Type B pancreatic cell (in vitro differentiated cells): ENCODE measurements around the gene SLC7A7. TPM values are rescaled to one million over a fixed set of nuclear protein-coding genes. Genes with fewer than 3 reads are reported as not detected.
A peak's percentile ranks its signal among the peaks of the same experiment; 100 is the strongest.

Experiments used
- DNase-seq: peaks from one replicate; pipeline ENCODE4 v3.0.0; 2021; ENCODE audit warnings: mixed read lengths; ENCODE audit not compliant: unreplicated experiment; ENCODE audit errors: extremely low spot score
- H3K27ac Mint-ChIP-seq: 2 replicates; pipeline ENCODE4 v1.8.0; 2021; ENCODE audit warnings: mild to moderate bottlenecking, mixed read lengths
- H3K27me3 Mint-ChIP-seq: 2 replicates; pipeline ENCODE4 v1.8.0; 2021; ENCODE audit warnings: mixed read lengths
- H3K36me3 Mint-ChIP-seq: 2 replicates; pipeline ENCODE4 v1.8.0; 2021; ENCODE audit warnings: mixed read lengths
- H3K4me1 Mint-ChIP-seq: one replicate; pipeline ENCODE4 v1.8.0; 2021; ENCODE audit warnings: mixed read lengths; ENCODE audit not compliant: unreplicated experiment
- H3K4me3 Mint-ChIP-seq: 2 replicates; pipeline ENCODE4 v1.8.0; 2021; ENCODE audit warnings: mild to moderate bottlenecking, mixed read lengths
- H3K9me3 Mint-ChIP-seq: 2 replicates; pipeline ENCODE4 v1.8.0; 2021; ENCODE audit warnings: mixed read lengths
- CTCF ChIP-seq: fragments of 200-600 bp; sonication (generic); conservative IDR thresholded peaks from 2 replicates; pipeline ENCODE4 v1.5.0; 2021; ENCODE audit warnings: antibody characterized with exemption, mild to moderate bottlenecking
- total RNA-seq: library from RNA; stranded (reverse); gene quantifications from 2 replicates; pipeline ENCODE4 v1.2.1, GENCODE V29; 2021; ENCODE audit warnings: low replicate concordance

SLC7A7 gene
- total RNA-seq, 1 donor from 2014 or later, result 9.7 TPM

GRCh38 chr14:22792158-22792557, 23.1 kb downstream of the SLC7A7 start:
- Mint-ChIP-seq H3K4me3 (no peak overlapping the region), H3K27ac (no peak overlapping the region), H3K9me3 (no peaks in the 10 kb centered on the region), H3K4me1 (peaks cover 5% of the 10 kb centered on the region), H3K36me3 (no peaks in the 10 kb centered on the region), H3K27me3 (peaks cover 6% of the 10 kb centered on the region)
- TF ChIP-seq CTCF, result no peak
- DNase-seq, result no peak

GRCh38 chr14:22791301-22791700, 23.9 kb downstream of the SLC7A7 start:
- H3K27ac Mint-ChIP-seq, result no peak overlapping the region
- H3K27me3 Mint-ChIP-seq, result peaks cover 1% of the 10 kb centered on the region
- no peaks in the 10 kb centered on the region for H3K9me3 Mint-ChIP-seq
- H3K36me3 Mint-ChIP-seq, result no peaks in the 10 kb centered on the region
- no peak for TF ChIP-seq CTCF
- H3K4me1 Mint-ChIP-seq, result peaks cover under 1% of the 10 kb centered on the region
- no peak overlapping the region for H3K4me3 Mint-ChIP-seq
- DNase-seq, result no peak

GRCh38 chr14:22786685-22787084, 28.6 kb downstream of the SLC7A7 start:
- no peak for TF ChIP-seq CTCF
- H3K36me3 Mint-ChIP-seq, result no peaks in the 10 kb centered on the region
- peaks cover under 1% of the 10 kb centered on the region for H3K4me1 Mint-ChIP-seq
- no peaks in the 10 kb centered on the region for H3K27me3 Mint-ChIP-seq
- DNase-seq, result no peak
- H3K9me3 Mint-ChIP-seq, result no peaks in the 10 kb centered on the region
- no peak overlapping the region for H3K4me3 Mint-ChIP-seq
- H3K27ac Mint-ChIP-seq, result no peak overlapping the region

- no peaks in the 10 kb centered on the region for H3K9me3 Mint-ChIP-seq
- no peak for TF ChIP-seq CTCF
- no peaks in the 10 kb centered on the region for H3K27me3 Mint-ChIP-seq
- H3K4me3 Mint-ChIP-seq, result no peak overlapping the region
- peaks cover 10% of the 10 kb centered on the region for H3K4me1 Mint-ChIP-seq
- H3K36me3 Mint-ChIP-seq, result no peaks in the 10 kb centered on the region
- DNase-seq, result no peak
- peak overlapping the region; percentile 55 for H3K27ac Mint-ChIP-seq
These were observed 33.8 kb downstream of the SLC7A7 start for GRCh38 chr14:22781301-22781991.

- TF ChIP-seq CTCF, result no peak
- no peaks in the 10 kb centered on the region for H3K9me3 Mint-ChIP-seq
- peaks cover 10% of the 10 kb centered on the region for H3K4me1 Mint-ChIP-seq
- no peak for DNase-seq
- no peaks in the 10 kb centered on the region for H3K36me3 Mint-ChIP-seq
- H3K27me3 Mint-ChIP-seq, result no peaks in the 10 kb centered on the region
- no peak overlapping the region for H3K27ac Mint-ChIP-seq
- H3K4me3 Mint-ChIP-seq, result no peak overlapping the region
These were observed 34.3 kb downstream of the SLC7A7 start for GRCh38 chr14:22780941-22781300.
